NB4 (cell line): ENCODE measurements around the gene DYNC1I1.

Experiments
- CTCF ChIP-seq: IDR thresholded peaks from one replicate; pipeline ENCODE4 v1.5.1; 2012; ENCODE audit warnings: low read depth, low read length
- MYC ChIP-seq: IDR thresholded peaks from 2 replicates; pipeline ENCODE4 v1.6.1; 2011; ENCODE audit warnings: low read depth, low read length
- POLR2A ChIP-seq: IDR thresholded peaks from 2 replicates; pipeline ENCODE4 v1.6.1; 2011; ENCODE audit warnings: mild to moderate bottlenecking; ENCODE audit not compliant: insufficient read length; ENCODE audit errors: extremely low read depth
- TF ChIP-seq, protein P1 (sequence below): IDR thresholded peaks from 2 replicates; pipeline ENCODE4 v1.6.1; 2011; ENCODE audit warnings: low read depth, low read length

GRCh38 chr7:96118449-96119001 is 346.2 kb downstream of the DYNC1I1 start:
- TF ChIP-seq CTCF: no peak
- no peak for TF ChIP-seq POLR2A
- TF ChIP-seq, protein P1, sequence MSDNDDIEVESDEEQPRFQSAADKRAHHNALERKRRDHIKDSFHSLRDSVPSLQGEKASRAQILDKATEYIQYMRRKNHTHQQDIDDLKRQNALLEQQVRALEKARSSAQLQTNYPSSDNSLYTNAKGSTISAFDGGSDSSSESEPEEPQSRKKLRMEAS: no peak
- TF ChIP-seq MYC: no peak
